ENCODE measurements around the gene NANP.

- no peak for TF ChIP-seq CTCF (IDR thresholded peaks at IDR 0.05; ENCODE audit: insufficient read depth, low read depth, low read length)
- no peak for TF ChIP-seq EZH2 (IDR thresholded peaks at IDR 0.05; ENCODE audit: insufficient read depth, low read length)
Observed at GRCh38 chr20:25580711-25581110, 43.1 kb downstream of the NANP start.
